SK-N-MC (cell line): ENCODE measurements around the gene HBA2.

Source experiments
- EZH2 ChIP-seq: fragments of 200-600 bp; sonication (generic); IDR thresholded peaks from one replicate; pipeline ENCODE4 v1.6.1; 2017; ENCODE audit warnings: antibody characterized with exemption
- POLR2AphosphoS5 ChIP-seq: IDR thresholded peaks from 2 replicates; pipeline ENCODE4 v1.6.1; 2012; ENCODE audit warnings: mild to moderate bottlenecking, low read depth, low read length, borderline replicate concordance

DNA sequence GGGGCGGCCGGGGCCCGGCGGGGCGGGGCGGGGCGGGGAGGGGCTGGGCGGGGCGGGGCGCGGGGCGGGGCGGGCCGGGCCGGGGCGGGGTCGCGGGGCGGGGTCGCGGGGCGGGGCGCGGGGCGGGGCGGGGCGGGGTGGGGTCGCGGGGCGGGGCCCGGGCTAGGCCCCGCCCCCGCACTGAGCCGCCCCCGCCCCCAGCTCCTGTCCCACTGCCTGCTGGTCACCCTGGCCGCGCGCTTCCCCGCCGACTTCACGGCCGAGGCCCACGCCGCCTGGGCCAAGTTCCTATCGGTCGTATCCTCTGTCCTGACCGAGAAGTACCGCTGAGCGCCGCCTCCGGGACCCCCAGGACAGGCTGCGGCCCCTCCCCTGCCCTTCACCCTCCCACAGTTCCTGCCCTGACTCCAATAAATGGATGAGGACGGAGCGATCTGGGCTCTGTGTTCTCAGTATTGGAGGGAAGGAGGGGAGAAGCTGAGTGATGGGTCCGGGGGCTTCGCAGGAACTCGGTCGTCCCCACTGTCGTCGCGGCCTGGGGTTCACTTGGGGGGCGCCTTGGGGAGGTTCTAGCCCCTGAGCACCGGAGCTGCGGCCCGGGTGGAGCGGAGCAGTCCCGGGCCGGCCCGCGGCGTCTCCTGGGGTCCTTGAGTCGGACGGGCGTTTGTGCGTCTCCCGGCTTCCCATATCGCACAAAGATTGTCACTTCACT, 7.7 kb upstream of the HBA2 start:
- no peak for TF ChIP-seq POLR2AphosphoS5
- no peak for TF ChIP-seq EZH2
